GM19452 (cell line): Measurements from ENCODE around the gene CELF2.
"Not testable (repeated sequence)": the region's sequence is repeated elsewhere in the genome, so short reads cannot be mapped to it uniquely, and the experiment has no call there.

Experiments used
- ATAC-seq: cut with Tn5 transposase; IDR thresholded peaks from one replicate; pipeline ENCODE4 v1.9.1; 2021; ENCODE audit not compliant: unreplicated experiment

Gene CELF2

DNA sequence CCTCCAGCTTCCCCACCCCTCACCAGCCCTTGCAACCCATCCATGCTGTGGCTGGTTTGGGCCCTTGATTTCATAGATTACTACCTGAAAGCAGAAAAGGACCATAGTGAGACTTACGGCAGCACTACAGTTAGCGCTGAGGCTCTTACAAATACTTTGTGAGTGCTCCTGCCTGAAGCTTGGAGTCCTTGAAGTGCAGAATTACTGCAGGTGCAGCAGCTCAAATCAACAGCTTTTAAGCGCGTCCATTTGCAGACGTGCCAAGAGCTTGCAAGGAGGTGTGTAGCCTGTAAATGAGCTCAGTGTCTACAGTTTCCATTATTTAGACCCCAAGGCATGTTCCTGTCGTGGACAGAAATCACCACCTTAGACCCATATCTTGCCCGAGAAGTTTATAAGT lies 103.0 kb downstream of the CELF2 start:
- no peak for ATAC-seq

DNA sequence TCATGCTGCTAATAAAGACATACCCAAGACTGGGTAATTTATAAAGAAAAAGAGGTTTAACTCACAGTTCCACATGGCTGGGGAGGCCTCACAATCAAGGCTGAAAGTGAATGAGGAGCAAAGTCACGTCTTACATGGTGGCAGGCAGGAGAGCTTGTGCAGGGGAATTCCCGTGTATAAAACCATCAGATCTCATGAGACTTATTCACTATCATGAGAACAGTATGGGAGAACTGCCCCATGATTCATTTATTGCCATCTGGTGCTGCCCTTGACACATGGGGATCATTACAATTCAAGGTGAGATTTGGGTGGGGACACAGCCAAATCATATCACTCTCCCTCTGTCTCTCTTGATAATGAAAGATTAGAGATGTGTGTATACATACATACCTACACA lies 106.2 kb downstream of the CELF2 start:
- not testable (repeated sequence) for ATAC-seq

DNA sequence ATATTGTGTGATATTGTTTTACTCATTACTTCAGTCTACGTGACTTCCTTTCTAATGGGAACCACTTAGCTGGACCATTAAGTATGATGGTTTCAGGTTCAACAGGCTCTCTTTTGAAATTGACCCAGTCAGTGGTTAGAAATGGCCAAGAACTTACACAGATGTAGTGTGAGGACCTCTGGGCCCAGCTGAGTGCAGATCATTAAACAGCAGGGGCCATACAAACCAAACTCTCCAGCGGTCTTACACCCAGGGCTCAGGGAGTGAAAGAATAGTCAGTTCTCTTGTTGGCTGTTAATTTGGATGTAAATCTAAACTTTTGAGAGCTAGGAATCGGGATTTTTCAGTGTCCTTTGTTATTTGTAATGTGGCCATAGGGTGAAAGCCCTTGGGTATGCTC lies 107.3 kb downstream of the CELF2 start:
- ATAC-seq: no peak

DNA sequence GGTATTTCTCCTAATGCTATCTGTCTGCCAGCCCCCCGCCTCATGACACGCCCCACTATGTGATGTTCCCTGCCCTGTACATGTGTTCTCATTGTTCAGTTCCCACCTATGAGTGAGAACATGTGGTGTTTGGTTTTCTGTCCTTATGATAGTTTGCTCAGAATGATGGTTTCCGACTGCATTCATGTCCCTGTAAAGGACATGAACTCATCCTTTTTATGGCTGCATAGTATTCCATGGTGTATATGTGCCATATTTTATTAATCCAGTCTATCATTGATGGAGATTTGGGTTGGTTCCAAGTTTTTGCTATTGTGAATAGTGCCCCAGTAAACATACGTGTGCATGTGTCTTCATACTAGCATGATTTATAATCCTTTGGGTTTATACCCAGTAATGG lies 109.3 kb downstream of the CELF2 start:
- not testable (repeated sequence) for ATAC-seq

DNA sequence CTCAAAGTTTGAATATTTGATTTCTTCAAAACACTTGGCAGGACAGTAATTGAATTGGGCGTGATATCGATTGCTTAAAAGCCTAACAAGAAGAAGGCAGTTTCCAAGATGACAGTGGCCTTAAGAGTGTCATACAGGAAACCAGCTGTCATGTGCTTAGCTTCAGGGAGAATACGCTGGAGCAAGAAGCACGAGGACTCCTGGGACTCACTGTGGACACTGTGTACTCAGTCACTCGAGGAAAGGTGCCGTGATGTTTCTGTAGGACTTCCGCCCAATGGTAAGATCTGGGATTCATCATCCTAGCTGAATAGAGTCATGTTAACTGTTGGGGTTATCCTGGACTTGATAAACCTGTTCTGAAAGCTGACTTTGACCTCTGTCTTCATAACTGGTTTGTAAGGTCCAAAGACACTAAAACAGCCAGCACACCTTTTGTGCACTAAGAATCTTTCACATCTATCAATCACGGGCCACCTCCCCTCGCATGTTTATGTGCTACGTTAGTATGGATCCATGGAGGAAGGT lies 113.5 kb downstream of the CELF2 start:
- no peak for ATAC-seq

DNA sequence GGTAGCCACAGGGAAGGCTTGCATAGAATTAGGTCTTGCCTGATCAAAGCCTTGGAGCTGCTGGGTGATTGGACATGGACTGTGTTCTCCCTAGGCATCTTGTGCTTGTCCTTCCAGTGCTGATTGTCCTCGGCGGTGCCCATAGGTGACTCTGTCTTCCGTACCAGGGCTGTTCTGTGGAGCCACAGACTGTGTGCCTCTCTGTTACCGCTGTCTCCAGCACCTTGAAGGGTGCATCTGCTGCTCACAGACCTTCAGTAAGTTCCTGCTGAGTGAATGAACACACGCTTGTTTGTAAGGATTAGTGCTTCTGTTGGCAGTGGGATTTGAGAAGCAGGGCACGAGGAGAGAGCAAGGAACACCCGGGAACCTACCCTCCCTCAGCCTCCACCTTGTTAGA lies 116.7 kb downstream of the CELF2 start:
- no peak for ATAC-seq

DNA sequence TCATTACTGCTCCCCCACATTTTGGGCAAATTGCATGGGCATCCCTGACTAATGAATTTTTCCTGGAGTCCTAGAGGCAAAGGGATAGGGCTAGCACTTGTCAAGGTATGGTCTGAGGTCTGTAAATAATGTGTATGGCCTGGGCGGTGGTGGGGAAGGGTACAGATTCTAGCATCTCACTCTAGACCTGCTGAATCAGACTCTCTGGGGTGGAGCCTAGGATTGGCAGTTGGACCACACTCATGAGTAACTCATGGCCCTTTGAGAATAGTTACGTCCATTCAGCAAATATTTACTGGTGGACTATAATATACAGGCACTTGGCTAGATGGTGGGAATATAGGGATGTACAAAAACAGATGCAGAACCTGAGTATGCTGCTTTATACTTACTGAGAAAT lies 118.0 kb downstream of the CELF2 start:
- ATAC-seq: no peak

DNA sequence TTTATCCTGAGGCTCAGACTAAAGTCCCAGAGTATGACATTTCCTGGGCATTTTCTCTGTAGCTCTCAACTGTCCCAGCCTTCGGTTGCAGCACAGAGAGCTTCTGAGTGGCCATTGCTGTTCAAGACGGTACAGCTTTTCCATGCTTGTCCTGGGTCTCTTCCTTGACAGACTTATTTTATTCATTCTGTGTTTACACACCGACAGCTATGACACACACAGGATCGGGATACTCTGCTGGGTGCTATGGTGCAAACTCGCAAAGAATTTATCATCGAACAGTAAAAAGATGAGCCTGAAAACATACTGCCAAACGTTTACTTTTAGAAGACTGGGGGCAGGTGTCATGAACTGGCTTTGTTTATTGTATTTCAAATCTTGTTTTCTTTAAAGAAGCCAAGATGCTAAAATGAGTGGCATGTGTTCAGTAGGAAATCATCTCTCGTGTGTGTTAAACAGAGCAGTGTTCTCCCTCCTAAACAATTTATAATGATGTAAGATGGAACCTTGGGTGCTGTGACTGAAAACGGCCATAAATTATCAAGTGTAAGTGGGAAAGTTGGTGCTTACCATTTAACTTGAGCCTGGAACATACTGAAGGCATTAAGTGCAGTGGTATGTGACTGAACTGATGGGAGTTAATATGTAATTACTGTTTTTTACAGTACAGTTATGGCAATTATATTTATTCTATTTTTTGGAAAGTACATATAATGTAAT lies 120.8 kb downstream of the CELF2 start:
- no peak for ATAC-seq

DNA sequence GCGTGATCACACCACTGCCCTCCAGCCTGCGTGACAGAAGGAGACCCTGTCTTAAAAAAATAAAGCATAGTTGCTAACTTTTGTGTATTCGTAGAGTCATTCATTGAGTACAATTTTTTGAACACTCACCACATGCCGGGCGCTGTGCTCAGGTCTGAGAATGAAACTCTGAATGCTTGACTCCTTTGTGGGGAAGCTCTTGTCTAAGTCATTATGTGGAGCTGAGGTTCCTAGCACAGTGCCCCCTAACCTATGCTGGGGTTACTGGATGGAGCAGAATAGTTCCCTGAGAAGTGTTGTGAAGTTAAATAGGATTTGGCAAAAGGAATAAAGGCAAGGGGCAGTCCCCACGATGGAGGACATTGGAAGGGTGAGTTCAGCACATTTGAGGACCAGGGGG lies 123.3 kb downstream of the CELF2 start:
- no peak for ATAC-seq

DNA sequence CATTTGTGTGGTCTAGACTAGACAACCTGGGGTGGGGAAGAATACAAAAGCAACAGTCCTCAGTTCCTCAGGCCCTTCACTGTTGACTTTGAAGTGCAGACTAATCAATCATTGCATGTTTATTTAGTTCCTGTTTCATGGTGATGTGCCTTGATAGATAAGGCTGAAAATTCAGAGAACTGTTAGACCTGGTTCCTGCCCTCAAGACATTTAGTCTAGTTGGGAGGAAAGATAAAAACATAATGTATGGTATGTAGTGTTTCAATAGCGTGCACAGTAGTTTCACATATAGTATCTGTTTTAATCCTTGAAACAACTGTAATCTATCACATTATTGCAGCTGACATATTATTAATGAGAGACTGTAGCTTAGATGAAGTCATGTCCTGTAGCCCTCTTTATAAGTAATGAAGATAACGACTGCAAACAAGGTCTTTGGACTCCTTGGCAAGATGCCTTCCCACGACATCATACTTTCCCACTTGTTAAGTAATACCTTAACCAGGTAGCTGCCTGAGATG lies 124.0 kb downstream of the CELF2 start:
- ATAC-seq: no peak

DNA sequence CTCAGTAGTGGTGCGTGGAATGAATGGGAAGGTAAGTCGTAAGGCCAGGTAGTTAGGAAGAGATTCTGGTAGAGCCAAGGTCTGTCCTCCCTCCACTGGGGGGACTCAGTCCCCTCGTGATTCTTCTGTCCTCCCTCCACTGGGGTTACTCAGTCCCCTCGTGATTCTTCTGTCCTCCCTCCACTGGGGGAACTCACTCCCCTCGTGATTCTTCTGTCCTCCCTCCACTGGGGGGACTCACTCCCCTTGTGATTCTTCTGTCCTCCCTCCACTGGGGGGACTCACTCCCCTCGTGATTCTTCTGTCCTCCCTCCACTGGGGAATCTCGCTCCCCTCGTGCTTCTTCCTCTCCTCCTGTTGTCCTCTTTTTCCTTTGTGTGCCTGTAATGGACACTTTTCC lies 125.1 kb downstream of the CELF2 start:
- no peak for ATAC-seq

DNA sequence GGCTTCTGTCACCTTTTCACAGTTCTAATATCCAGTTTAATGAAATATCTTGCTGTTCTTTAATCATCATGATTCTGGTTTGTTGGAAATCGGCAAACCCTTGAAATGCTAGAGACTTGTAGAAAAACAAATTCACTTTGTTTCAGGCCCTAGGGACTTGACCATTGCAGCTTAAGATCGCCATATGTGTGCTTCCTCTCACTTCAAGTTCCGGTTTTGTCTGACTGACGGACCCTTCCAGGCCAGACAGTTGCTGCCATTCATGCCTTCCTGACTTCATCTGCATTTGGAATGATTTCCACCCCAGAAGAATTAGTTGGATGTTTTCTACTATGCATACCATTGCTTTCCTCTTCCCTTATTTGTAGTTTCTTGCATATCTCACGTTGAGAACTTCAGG lies 125.6 kb downstream of the CELF2 start:
- no peak for ATAC-seq

DNA sequence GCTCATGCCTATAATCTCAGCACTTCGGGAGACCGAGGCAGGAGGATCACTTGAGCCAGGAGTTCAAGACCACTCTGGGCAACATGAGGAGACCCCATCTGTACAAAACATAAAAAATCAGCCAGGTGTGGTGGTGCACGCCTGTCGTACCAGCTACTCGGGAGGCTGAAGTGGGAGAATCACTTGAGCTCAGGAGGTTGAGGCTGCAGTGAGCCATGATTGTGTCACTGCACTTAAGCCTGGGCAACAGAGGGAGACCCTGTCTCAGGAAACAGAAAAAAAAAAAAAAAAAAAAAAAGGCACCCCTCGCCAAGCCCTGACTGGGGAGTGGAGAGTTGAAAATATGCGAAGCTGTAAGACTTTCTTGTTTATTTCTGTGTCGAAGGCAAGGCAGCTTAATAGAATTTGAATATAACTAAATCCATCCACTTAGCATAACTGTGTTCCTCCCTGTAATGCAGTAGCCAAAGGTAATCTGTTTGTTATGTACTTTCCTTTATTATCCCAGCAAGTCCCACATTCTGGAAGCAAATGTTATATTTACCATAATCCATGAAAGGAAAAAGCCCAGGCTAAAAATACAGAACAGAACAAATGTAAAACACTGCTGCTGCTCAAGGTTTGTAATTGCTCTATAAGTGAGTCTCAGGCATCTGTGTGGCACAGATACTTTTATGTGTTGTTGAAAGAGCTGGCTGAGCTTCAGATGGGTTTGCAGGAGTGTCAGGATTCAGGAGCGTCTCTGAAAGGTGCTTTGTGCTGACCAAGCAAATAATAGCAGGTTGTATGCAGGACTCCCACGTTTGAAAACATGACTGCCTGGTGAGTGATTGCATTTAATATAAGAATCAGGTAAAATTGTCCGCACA lies 127.2 kb downstream of the CELF2 start:
- peak; percentile 21 for ATAC-seq

DNA sequence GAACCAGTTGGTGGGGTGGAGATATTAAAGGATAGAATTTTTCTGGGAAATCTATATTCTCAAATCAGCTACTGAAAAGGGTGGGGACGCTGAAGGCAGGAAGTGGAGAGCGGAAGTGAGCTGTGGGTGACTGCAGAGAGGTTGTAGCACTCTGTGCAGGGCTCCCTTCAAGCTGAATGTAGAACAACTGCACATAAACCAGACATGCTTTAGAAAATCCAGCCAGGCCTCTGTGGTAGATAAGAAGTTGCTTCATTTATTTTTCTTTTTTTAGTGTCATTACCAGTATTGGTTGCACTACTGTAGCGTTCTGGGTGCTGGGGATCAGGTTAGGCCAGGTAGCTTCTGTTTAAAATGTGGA lies 127.8 kb downstream of the CELF2 start:
- ATAC-seq: peak; percentile 71

DNA sequence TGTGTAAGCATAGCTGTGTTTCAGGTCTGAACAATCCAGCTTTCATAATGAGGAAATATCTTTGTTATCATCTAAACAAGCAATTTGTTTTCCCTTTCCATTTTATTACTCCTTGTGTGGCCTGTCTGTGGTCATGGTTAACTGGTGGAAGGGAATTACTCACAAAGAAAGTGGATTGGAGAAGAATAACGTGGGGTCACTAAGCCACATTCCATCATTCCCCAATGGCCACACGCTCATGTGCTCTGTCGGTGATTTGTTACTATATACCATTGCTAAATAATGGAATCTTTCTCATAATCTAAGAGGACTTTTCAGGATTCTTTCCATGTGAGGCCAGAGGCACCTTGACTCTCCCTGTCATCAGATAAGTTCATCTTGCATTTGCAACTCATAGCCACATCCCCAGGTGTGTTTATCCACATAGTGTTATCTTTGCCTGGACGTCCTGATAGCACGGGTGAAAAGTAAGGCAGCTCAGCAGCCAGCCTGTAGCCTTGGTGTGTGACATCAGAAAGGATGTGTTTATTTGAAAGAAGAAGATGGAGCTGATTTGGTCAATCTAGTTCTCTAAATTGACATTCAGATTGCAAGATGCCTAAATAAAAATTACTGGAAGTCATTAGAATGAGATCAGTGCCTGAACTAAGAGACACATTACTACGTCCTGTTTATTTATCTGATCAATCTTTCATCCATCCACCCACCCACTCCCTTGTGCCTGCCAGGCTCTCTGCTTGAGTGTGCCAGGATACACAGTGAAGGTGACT lies 128.9 kb downstream of the CELF2 start:
- no peak for ATAC-seq

DNA sequence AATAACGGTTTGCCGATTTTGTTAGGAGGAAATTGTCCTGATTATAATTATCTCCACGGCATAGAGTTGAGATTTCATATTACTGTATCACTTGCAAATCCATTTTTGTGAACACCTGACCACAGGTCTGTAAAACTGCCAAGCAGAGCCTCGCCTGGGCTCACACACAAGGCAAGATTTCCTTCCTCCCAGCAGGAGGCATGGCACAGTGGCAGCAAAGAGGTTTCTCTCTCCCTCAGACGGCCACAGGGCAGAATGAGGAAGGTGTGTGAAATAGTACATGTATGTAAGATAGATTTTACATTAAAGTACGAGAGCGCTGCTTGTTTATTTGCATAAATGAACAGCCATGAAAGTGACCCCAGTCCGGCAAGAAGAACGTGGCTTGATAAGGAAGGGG lies 130.1 kb downstream of the CELF2 start:
- no peak for ATAC-seq

DNA sequence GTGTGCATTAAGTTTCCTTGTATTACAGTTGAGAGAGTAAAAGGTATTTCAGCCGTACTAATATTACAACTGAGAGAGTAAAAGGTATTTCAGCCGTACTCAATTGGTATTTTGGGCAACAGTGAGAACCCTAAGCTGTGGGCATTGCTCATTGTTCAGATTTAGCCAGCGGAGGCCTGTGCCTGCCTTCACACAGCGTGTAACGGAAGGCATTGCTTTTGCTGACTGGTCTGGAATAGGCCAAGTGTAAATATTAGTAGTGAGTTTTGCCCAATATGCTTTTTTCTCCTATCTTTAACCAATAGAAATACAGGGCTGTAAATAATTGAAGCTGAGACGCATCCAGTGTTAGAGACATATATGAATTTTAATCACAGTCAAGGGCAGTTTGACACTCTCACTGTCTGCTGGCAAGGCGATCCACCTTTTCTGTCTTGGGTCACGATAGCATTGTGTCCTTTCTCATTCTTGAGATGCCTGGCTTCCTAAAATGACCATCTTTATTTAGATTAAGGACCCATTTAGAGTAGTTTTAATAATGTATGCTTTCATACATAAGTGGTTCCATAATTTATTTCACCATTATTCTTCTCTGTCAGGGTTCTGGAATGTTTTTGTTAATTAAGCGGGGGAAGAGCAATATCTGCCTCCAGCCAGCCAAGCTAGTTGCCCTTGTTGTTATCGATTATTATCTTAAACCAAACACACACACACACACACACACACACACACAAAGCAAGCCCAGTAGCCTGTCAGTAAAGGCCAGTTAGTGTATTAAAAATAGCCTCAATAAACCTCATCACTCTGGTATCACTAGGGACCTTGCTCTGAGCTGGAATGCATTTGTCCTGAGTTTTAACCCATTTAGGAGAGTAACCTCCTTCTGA lies 130.7 kb downstream of the CELF2 start:
- ATAC-seq: no peak

DNA sequence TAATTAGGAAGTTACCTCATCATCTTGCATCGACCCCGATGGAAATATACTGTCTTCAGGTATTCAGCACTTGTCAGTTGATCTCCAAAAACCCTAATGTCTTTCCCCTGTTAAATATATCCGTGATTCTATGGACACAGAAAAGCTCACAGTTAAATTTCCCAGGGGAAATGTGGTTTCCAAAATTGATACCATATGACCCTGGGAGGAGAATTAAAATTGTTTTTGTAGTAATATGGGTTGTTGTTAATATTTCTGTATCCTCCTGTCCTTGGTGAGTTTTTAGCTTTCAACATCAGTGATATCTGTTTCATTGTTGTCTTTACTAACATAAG lies 132.1 kb downstream of the CELF2 start:
- no peak for ATAC-seq

DNA sequence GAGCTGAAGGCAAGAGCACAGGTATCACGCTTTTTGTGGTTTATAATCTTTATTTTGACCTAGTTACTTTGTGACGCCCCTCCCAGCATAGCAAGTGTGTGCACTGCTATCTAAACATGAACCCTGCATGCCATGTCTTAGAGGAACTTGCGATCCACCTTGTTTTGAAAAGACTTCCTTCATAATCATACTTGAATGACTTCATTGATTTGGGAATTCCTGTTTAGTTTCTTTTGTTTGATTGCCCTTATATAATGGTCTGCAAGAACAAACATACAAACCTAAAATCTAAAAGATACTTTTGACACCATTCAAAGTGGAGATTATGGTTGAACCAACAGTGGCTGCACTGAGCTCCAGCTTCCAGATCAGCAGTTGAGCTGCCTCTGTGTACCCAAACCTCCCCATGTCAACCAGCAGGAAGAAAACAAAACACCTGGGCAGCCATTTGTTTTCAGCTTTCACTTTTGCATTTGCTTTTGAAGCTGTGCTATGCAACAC lies 132.6 kb downstream of the CELF2 start:
- no peak for ATAC-seq

DNA sequence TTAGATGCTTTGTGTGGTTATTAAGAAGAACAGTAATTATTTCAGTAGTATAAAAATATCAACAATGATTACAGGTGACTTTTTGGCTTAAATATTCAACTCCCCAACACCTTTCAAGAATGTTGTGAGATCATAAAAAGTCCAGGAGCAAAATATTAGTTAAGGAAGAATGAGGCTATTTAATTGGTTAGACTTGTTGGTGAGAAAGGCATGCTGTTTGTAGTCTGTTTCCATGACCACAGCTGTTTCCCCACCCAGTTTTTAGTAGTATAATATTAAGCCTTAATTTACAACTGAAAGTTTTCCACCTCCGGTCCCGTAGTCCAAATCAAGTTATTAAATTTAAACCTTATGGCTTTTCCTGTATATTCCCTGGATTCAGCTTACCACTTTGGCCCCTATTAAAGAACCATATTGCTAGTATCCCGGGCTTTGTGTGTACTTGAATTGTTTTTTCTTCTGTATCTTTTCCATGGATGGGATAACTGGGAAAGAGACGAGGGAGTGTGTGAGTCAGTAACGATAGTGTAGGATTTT lies 133.3 kb downstream of the CELF2 start:
- ATAC-seq: no peak
